Mammary epithelial cell (primary cell): ENCODE data around the gene SMS.

ENCODE experiments used
- CTCF ChIP-seq, 2 donors: IDR thresholded peaks in 1 of 2; conservative IDR thresholded peaks in 1 of 2; 2 replicates each; pipeline ENCODE4 v1.5.1; 2011 to 2012; ENCODE audit warnings: inconsistent platforms in 2 of 2, low read length in 2 of 2, mild to moderate bottlenecking in 2 of 2, control low read depth in 1 of 2, low read depth in 1 of 2; ENCODE audit not compliant: insufficient read depth in 1 of 2; ENCODE audit errors: extremely low read depth in 1 of 2
- EZH2 ChIP-seq: IDR thresholded peaks from 2 replicates; pipeline ENCODE4 v1.6.1; 2012; ENCODE audit warnings: low read length, inconsistent platforms, borderline replicate concordance

GRCh38 chrX:21968333-21968732, 27.8 kb downstream of the SMS start:
- no peak for TF ChIP-seq CTCF (conservative IDR thresholded peaks at IDR 0.05 in 1 of 2, IDR thresholded peaks at IDR 0.05 in 1 of 2; ENCODE audit: extremely low read depth in 1 of 2, insufficient read depth in 1 of 2, low read depth in 1 of 2, low read length in 2 of 2)
- no peak for TF ChIP-seq EZH2
